GM12865 (cell line): ENCODE results near the gene EPC2.
"Not testable (repeated sequence)": the region's sequence is repeated elsewhere in the genome, so short reads cannot be mapped to it uniquely, and the experiment has no call there.

ENCODE experiments used
- DNase-seq: peaks from one replicate; pipeline ENCODE4 v3.0.0; 2010; ENCODE audit warnings: low read depth
- H3K4me3 ChIP-seq: 2 replicates; pipeline ENCODE4 v1.5.1; 2011; ENCODE audit warnings: mild to moderate bottlenecking, low read depth, low read length, control low read depth
- CTCF ChIP-seq: IDR thresholded peaks from 2 replicates; pipeline ENCODE4 v1.5.1; 2011; ENCODE audit warnings: low read length, control low read depth, low read depth, inconsistent platforms; ENCODE audit not compliant: insufficient read depth; ENCODE audit errors: missing control alignments

EPC2 gene

GRCh38 chr2:148658807-148659722 is 14.5 kb downstream of the EPC2 start:
- H3K4me3 ChIP-seq = no peak overlapping the region
- TF ChIP-seq CTCF = no peak
- DNase-seq = peak; percentile 73

GRCh38 chr2:148660999-148661398 is 16.4 kb downstream of the EPC2 start:
- no peak overlapping the region for H3K4me3 ChIP-seq
- TF ChIP-seq CTCF = no peak
- no peak for DNase-seq

- not testable (repeated sequence) for DNase-seq, H3K4me3 ChIP-seq
These were observed 17.8 kb downstream of the EPC2 start for GRCh38 chr2:148662332-148662731.

GRCh38 chr2:148664229-148664628 is 19.7 kb downstream of the EPC2 start:
- H3K4me3 ChIP-seq = no peak overlapping the region
- DNase-seq = no peak
- TF ChIP-seq CTCF = no peak

GRCh38 chr2:148666555-148666954 is 22.0 kb downstream of the EPC2 start:
- no peak for DNase-seq
- H3K4me3 ChIP-seq = no peak overlapping the region
- TF ChIP-seq CTCF = no peak

- DNase-seq = no peak
- no peak overlapping the region for H3K4me3 ChIP-seq
- TF ChIP-seq CTCF = no peak
These were observed 22.7 kb downstream of the EPC2 start for GRCh38 chr2:148667113-148667836.

- no peak for TF ChIP-seq CTCF
- no peak for DNase-seq
These were observed 26.2 kb downstream of the EPC2 start for GRCh38 chr2:148670773-148671172.

More at GRCh38 chr2:148670773-148671172, 26.2 kb downstream of the EPC2 start:
- no peak overlapping the region for H3K4me3 ChIP-seq
